Stimulated activated CD4-positive, alpha-beta T cell treated with anti-CD3 and anti-CD28 coated beads, TNF-alpha, amount 100 ng/mL, for 24 hours (primary cell): Measurements from ENCODE around the gene IL17RD.

Experiments
- DNase-seq, 3 experiments: peaks; one replicate each; pipeline ENCODE4 v3.0.0-alpha.2; 2020; ENCODE audit warnings: low read depth in 3 of 3

The IL17RD gene

GRCh38 chr3:57065588-57065987, 99.6 kb downstream of the IL17RD start:
- no peak for DNase-seq

GRCh38 chr3:57064572-57064971, 100.6 kb downstream of the IL17RD start:
- DNase-seq: no peak

GRCh38 chr3:57064001-57064400, 101.2 kb downstream of the IL17RD start:
- no peak for DNase-seq

GRCh38 chr3:57063032-57063431, 102.1 kb downstream of the IL17RD start:
- no peak for DNase-seq

GRCh38 chr3:57062101-57062631, 103.0 kb downstream of the IL17RD start:
- DNase-seq: no peak

GRCh38 chr3:57061556-57061955, 103.6 kb downstream of the IL17RD start:
- DNase-seq: no peak

GRCh38 chr3:57060089-57060821, 104.9 kb downstream of the IL17RD start, which contains the start of gene SPATA12:
Gene SPATA12, plus strand, starts transcription at chr3:57060664. Its CDS starts 13,031 bp downstream, at chr3:57073695.
- DNase-seq: no peak

- no peak for DNase-seq
Observed at GRCh38 chr3:57059411-57059810, 105.7 kb downstream of the IL17RD start.

GRCh38 chr3:57057351-57057750, 107.8 kb downstream of the IL17RD start:
- DNase-seq: no peak

- no peak for DNase-seq
Observed at GRCh38 chr3:57053122-57053521, 112.0 kb downstream of the IL17RD start.

GRCh38 chr3:57052662-57053061, 112.5 kb downstream of the IL17RD start:
- no peak for DNase-seq

- DNase-seq: no peak
Observed at GRCh38 chr3:57048728-57049127, 116.4 kb downstream of the IL17RD start.

- DNase-seq: no peak
Observed at GRCh38 chr3:57048052-57048671, 117.0 kb downstream of the IL17RD start.

GRCh38 chr3:57046101-57046765, 118.9 kb downstream of the IL17RD start:
- DNase-seq: no peak

GRCh38 chr3:57043518-57043917, 121.6 kb downstream of the IL17RD start:
- DNase-seq: no peak

GRCh38 chr3:57041674-57042073, 123.5 kb downstream of the IL17RD start:
- DNase-seq: no peak
